Thymus (tissue), 11 donors: ENCODE measurements around the gene ADK. TPM values are rescaled to one million over a fixed set of nuclear protein-coding genes. Genes with fewer than 3 reads are reported as not detected.

Source experiments
- DNase-seq, 9 donors: peaks; one replicate each; pipeline ENCODE4 v3.0.0-alpha.2; 2013; ENCODE audit warnings: low spot score in 9 of 9, low read depth in 6 of 9, missing footprints in 1 of 9
- H3K27ac ChIP-seq, 2 donors: one replicate each; pipeline ENCODE4 v1.5.1; 2013; ENCODE audit warnings: control low read depth in 1 of 2, low read depth in 1 of 2, low read length in 1 of 2, mild to moderate bottlenecking in 1 of 2, moderate library complexity in 1 of 2
- H3K27me3 ChIP-seq, 2 donors: one replicate each; pipeline ENCODE4 v1.5.1; 2013; ENCODE audit warnings: low read length in 1 of 2; ENCODE audit not compliant: control insufficient read depth in 2 of 2, insufficient read depth in 1 of 2
- H3K36me3 ChIP-seq, 2 donors: one replicate each; pipeline ENCODE4 v1.5.1; 2013; ENCODE audit warnings: low read length in 1 of 2, mild to moderate bottlenecking in 1 of 2, moderate library complexity in 1 of 2; ENCODE audit not compliant: control insufficient read depth in 2 of 2, insufficient read depth in 2 of 2
- H3K4me1 ChIP-seq, 2 donors: one replicate each; pipeline ENCODE4 v1.5.1; 2013; ENCODE audit warnings: low read length in 2 of 2; ENCODE audit not compliant: control insufficient read depth in 2 of 2, insufficient read depth in 2 of 2
- H3K4me3 ChIP-seq, 2 donors: one replicate each; pipeline ENCODE4 v1.5.1; 2013; ENCODE audit warnings: low read length in 2 of 2, control low read depth in 1 of 2, mild to moderate bottlenecking in 1 of 2
- H3K9me3 ChIP-seq, 2 donors: one replicate each; pipeline ENCODE4 v1.5.1; 2013; ENCODE audit warnings: low read length in 1 of 2, mild to moderate bottlenecking in 1 of 2; ENCODE audit not compliant: control insufficient read depth in 2 of 2, insufficient read depth in 1 of 2
- WGBS: extraction: QIAGEN DNeasy Blood & Tissue Kit; methylation state at CpG from one replicate; pipeline ENCODE4 v1.1.7; 2013; 5-methylcytosine and 5-hydroxymethylcytosine counted together
- polyA plus RNA-seq: library from polyadenylated mRNA; stranded (reverse); fragments of 200-250 nt; gene quantifications from one replicate; pipeline ENCODE4 v1.2.3, GENCODE V29; 2013
- total RNA-seq: library from RNA; stranded (reverse); fragments of 120-200 nt; gene quantifications from one replicate; pipeline ENCODE4 v1.2.4, GENCODE V29; 2013
- donor health status: healthy.

Gene ADK
- total and polyA plus RNA-seq, 2 donors: 32.0 to 33.2 TPM

- Histone ChIP-seq H3K27me3 (no peaks in the 10 kb centered on the region), H3K9me3 (no peaks in the 10 kb centered on the region), H3K4me3 (no peak overlapping the region), H3K27ac (no peak overlapping the region), H3K4me1 (no peaks in the 10 kb centered on the region), H3K36me3 (no peaks in the 10 kb centered on the region)
- 93% methylated on average over 1 of the region's 1 CpG for WGBS
- DNase-seq: no peak
Observed at GRCh38 chr10:74234569-74234968, 83.5 kb downstream of the ADK start.

GRCh38 chr10:74238031-74238431 lies 87.0 kb downstream of the ADK start:
- no peak for DNase-seq
- Histone ChIP-seq H3K27ac (no peak overlapping the region), H3K4me1 (no peaks in the 10 kb centered on the region), H3K27me3 (no peaks in the 10 kb centered on the region), H3K36me3 (peaks cover 0 to 3% of the 10 kb centered on the region in 2 donors), H3K9me3 (no peaks in the 10 kb centered on the region), H3K4me3 (no peak overlapping the region)
- WGBS: 86% methylated on average over 6 of the region's 6 CpGs

GRCh38 chr10:74238516-74238915 lies 87.5 kb downstream of the ADK start:
- Histone ChIP-seq H3K9me3 (no peaks in the 10 kb centered on the region), H3K36me3 (peaks cover 0 to 5% of the 10 kb centered on the region in 2 donors), H3K4me3 (no peak overlapping the region), H3K27me3 (no peaks in the 10 kb centered on the region), H3K27ac (no peak overlapping the region), H3K4me1 (no peaks in the 10 kb centered on the region)
- 93% methylated on average over 2 of the region's 2 CpGs for WGBS
- no peak for DNase-seq

- DNase-seq: no peak
- WGBS: 93% methylated on average over 10 of the region's 10 CpGs
Observed at GRCh38 chr10:74243067-74243466, 92.0 kb downstream of the ADK start.

GRCh38 chr10:74244097-74244685 lies 93.2 kb downstream of the ADK start:
- Histone ChIP-seq H3K4me3 (no peak overlapping the region), H3K36me3 (peaks cover 0 to 5% of the 10 kb centered on the region in 2 donors), H3K27me3 (no peaks in the 10 kb centered on the region), H3K9me3 (no peaks in the 10 kb centered on the region), H3K27ac (no peak overlapping the region), H3K4me1 (no peaks in the 10 kb centered on the region)
- peak in 8 of 9 donors; percentile 23 to 73 (median 52) for DNase-seq
- WGBS: 7% methylated on average over 3 of the region's 3 CpGs

More at GRCh38 chr10:74243067-74243466, 92.0 kb downstream of the ADK start:
- H3K4me1 ChIP-seq: no peaks in the 10 kb centered on the region
- no peaks in the 10 kb centered on the region for H3K9me3 ChIP-seq
- peaks cover 0 to 5% of the 10 kb centered on the region in 2 donors for H3K36me3 ChIP-seq
- H3K4me3 ChIP-seq: no peak overlapping the region
- H3K27ac ChIP-seq: no peak overlapping the region
- H3K27me3 ChIP-seq: no peaks in the 10 kb centered on the region

- no peak overlapping the region for H3K4me3 ChIP-seq
- DNase-seq: no peak
- H3K9me3 ChIP-seq: no peaks in the 10 kb centered on the region
- no peaks in the 10 kb centered on the region for H3K27me3 ChIP-seq
- WGBS: 98% methylated on average over 2 of the region's 2 CpGs
- H3K4me1 ChIP-seq: no peaks in the 10 kb centered on the region
- peaks cover 0 to 5% of the 10 kb centered on the region in 2 donors for H3K36me3 ChIP-seq
- H3K27ac ChIP-seq: no peak overlapping the region
Observed at GRCh38 chr10:74244807-74245206, 93.8 kb downstream of the ADK start.

GRCh38 chr10:74246495-74246894 lies 95.5 kb downstream of the ADK start:
- Histone ChIP-seq H3K9me3 (no peaks in the 10 kb centered on the region), H3K27ac (no peak overlapping the region), H3K4me3 (no peak overlapping the region), H3K27me3 (no peaks in the 10 kb centered on the region), H3K4me1 (no peaks in the 10 kb centered on the region), H3K36me3 (peaks cover 0 to 5% of the 10 kb centered on the region in 2 donors)
- DNase-seq: no peak

- Histone ChIP-seq H3K9me3 (no peaks in the 10 kb centered on the region), H3K36me3 (no peaks in the 10 kb centered on the region), H3K4me3 (no peak overlapping the region), H3K27ac (no peak overlapping the region), H3K4me1 (no peaks in the 10 kb centered on the region), H3K27me3 (no peaks in the 10 kb centered on the region)
- WGBS: 99% methylated on average over 1 of the region's 1 CpG
- DNase-seq: no peak
Observed at GRCh38 chr10:74249865-74250264, 98.8 kb downstream of the ADK start.

GRCh38 chr10:74255214-74255613 lies 104.2 kb downstream of the ADK start:
- DNase-seq: no peak
- Histone ChIP-seq H3K27me3 (no peaks in the 10 kb centered on the region), H3K4me3 (no peak overlapping the region), H3K4me1 (no peaks in the 10 kb centered on the region), H3K36me3 (no peaks in the 10 kb centered on the region), H3K9me3 (no peaks in the 10 kb centered on the region), H3K27ac (no peak overlapping the region)
